ENCODE data around the gene RHOD.
A peak's percentile ranks its signal among the peaks of the same experiment; 100 is the strongest.

The RHOD gene, protein sequence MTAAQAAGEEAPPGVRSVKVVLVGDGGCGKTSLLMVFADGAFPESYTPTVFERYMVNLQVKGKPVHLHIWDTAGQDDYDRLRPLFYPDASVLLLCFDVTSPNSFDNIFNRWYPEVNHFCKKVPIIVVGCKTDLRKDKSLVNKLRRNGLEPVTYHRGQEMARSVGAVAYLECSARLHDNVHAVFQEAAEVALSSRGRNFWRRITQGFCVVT

DNA sequence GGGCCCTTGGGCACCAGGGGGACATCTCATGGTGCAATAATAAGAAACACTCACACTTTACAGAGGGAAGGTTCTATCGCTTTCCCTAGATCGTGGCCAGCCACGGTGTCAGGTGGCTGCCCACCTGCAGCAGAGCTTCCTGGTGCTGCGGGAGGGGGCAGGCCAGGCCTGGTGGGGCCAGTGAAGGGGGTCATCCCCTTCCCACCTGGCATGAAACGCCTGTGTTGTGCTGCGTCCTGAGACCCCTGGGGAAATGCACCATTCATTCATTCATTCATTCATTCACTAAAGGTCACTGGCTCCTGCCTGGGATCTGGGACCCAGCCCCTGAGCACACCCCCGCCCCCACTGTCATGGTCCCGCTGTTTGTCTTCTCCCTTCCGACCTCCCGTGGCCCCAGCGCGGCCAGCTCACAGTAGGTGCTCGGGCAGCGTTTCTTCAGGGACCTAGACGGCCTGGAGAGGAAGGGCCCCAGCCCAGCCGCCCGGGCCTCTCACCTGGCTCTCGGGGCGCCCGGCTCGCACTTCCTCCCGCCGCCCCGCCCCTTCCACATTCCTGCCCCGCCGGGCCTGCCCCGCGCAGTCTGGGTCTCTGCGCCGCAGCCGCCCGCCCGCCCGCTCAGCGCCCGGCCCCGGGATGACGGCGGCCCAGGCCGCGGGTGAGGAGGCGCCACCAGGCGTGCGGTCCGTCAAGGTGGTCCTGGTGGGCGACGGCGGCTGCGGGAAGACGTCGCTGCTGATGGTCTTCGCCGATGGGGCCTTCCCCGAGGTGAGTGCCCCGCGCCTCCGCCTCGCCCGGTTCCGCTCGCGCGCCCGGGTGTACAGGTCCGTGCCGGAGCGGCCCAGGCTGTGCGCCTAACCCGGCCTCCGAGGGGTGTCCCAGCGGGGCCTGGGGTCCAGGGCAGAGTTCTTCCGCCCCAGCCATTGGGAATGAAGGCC, at the start of gene RHOD:
Gene RHOD, plus strand, starts transcription at position 581 of the 938 bp plus-strand sequence. Its CDS starts 56 bp downstream, at position 637.
- peak; percentile 89 for DNase-seq

DNA sequence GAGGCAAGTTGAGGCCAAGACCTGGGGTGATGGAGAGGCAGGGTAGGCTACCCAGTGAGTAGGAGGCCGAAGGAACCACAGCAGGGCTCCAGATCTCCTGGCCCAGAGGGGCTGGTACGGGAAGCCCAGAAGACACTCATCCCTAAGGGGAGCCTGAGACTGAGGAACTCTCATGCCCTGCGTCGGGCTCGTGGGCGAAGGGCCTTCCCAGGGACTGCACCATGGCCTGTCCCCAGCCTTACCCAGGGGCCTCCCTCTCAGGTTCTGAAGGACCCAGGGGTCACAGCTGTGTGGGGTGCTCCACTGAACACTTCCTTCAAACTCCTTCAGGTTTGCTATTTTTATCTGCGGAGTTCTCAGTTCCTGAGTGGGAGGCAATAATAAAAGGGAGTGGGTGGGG, 49.5 kb upstream of the RHOD start:
- DNase-seq: no peak

DNA sequence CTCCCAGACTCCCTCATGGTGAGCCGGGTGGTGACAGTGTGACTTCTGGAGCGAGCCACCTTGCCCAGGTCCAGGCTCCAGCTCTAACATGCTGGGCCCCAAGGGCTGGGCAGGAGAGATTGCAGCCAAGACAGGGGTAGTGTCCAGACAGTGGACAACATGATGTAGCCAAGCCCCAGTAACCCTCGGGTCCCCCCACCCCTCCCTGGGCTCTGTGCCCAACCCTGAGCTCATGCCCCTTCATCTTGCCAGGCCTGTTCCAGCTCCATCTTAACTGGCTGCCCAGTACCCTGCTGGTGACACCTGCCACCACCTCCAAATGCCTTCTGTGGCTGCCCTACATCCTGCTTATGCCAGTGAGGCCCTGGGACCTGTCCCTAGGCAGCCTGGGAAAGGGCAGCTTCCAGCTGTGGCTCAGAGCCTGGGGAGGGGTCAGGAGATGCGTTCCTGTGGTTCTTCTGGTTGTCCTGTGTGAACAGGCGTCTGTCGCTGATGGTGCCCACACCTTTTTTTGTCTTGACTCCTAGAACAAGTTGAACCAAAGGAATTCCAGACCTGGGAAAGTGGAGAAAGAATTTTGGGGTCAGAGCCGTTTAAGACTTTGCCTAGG, 46.2 kb upstream of the RHOD start:
- no peak for DNase-seq

DNA sequence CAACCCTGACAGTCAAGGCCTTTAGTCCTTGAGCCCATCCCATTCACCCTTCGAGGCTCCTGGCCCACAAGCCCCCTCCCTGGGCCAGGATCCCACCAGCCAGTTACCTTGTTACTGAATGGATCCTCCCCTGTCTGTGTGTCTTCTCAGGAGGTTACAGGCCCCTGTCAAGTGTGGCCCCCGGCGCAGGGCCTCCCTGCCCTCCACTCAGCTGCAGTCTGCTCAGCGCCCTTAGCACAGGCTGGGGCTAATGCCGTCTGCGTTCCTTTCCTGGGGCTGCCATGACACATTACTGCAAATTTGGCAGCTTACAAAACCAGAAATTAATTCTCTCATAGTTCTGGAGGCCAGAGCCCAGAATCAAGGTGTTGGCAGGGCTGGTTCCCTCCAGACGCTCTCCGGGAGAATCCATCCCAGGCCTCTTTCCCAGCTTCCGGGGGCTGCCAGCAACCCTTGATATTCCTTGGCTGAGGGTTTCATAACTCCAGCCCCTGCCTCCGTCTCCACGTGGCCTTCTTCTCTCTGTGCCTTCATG, 43.1 kb upstream of the RHOD start:
- no peak for DNase-seq

DNA sequence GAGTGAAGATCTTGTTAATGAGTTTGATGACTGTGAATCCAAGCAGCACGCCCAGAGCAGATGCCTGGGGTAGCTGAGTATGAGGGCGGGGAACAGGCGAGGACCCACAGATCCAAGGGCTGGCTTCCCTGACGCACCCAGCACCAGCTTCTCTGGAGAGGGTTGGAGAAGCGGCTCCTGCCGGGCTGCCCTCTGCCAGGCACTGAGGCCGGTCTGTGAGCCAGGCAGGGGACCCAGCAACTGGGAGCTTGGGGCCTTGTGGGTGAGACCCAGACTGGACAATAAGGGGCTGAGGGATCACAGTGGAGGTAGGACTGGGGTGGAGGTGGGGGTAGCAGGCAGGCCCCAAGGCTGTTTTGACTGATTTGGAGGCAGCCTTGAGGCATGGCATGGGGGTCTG, 42.3 kb upstream of the RHOD start:
- DNase-seq: no peak

DNA sequence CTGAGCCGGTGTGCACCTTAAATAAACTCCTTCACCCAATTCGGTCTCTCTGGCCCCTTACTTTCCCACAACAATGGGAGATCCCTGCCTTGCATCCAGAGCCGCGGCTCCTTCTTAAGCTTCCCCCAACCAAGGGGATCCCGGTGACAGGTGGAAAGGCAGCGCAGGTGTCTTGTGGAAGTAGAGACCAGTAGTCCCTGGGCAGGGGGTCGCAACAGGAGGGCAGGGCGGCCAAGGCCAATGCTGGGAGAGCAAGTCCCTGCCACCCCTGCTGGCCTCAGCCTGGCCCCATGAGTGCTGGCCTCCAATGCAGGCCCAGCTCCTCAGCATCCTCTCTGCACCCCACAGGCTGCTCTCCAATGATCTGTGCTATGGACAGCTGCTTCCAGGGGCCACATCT, 41.6 kb upstream of the RHOD start:
- no peak for DNase-seq

DNA sequence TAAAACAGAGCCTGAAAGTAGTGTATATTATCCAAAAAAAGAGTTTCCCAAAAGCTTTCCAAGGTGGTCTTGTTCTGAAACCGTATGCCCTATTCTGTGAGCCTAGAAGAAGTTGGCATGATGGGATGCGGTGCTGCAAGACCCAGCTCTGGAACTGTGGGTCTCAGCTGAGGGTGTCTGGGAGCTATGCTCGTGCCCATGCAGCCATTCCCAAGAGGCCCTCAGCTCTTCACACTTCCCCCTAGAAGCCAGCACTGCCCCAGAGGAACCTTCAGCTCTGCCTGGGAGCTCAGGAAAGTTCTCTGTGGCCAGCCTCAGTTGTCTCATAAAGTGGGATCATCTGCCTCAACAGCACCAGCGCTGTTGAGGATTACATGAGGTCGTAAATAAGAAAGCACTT, 40.1 kb upstream of the RHOD start:
- DNase-seq: no peak

DNA sequence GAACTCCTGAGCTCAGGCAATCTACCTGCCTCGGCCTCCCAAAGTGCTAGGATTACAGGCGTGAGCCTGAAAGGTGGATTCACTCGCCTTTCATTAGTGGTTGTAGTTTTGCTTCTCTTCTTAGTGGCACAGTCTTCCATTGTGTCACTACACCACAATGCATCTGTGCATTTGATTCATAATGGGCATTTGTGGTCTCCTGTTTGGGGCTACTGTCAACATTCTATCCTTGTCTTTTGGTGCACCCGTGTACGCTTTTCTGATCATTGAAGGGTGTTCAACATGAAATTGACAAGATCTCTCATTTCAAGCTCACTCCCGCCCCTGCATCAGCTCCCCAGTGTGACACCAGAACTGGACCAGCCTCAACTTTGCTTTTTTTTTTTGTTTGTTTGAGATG, 35.7 kb upstream of the RHOD start:
- DNase-seq: no peak

DNA sequence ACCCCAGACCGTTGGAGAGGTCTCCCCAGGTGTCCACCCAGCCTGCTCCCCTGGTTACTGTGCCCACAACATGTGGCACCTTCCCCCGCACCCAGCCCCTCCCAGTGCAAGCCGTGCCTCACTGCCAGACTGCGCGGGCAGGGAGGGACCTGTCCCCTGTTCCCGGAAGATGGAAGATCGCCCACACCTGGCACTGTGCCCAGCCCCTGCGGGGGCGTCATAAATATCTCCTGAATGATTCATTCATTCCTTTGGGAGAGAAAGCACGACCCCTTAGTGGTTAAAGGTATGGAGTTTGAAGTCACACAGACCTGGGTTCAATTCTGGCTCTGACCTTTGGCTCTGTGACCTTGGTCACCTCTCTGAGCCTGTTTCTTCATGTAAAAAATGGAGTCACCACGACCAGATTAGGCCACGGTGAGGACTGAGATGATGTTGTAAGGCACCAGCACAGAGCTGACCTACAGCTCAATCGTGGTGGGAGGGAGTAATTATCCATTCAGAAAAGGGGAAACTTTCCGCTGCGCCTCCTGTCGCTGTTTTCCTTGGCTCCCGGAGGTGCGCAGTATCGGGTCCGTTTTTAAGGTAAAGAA, 34.2 kb upstream of the RHOD start:
- no peak for DNase-seq

DNA sequence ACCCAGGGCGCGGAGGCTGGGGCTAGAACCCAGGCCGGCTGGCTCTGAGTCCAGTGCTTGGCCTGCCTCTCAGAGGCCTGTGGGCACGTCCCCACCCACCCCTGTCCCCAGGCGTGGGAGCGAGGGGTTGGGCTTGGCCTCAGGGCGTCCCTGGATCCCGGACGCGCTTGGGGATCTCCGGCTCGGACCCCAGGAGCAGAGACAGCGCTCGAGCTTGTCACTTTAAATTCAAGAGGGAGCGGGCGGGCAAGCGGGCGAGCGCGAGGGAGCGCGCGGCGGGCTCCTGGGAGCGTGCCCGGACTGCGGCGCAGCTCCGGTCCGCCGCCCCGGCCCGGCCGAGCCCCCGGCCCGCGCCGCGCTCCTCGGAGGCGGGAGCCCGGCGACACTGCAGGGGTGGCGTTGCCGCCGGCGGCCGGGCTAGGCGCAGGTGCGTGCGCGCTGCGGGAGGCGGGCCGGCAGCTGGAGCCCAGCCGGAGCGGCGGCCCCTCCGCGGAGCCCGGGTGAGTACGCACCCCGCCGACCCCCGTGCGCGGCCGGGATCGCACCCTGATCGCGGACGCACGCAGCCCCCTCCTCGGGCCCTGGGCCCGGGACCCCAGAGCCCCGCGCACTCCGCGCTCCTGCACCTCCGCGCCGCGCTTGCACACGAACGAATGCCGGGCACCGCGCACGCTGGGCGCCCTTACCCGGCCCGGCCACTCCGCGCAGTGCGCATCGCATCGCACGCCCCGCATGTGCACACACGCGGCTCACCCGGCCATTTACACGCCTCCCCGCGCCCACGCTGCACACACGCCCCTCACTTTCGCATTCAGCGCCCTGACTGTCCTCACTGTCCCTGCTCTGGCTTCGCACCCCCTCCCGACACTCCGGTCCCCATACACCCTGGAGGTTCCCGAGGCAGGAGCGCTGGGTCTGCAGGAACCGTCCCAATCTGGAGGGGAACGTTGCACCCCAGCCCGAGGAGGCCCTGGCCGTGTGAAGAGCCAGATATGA, 33.4 kb upstream of the RHOD start, which contains the start of gene SYT12:
Gene SYT12, plus strand, starts transcription at position 174 of the 996 bp plus-strand sequence. CDS start 7,011 bp downstream, outside the sequence.
- DNase-seq: peak; percentile 60

DNA sequence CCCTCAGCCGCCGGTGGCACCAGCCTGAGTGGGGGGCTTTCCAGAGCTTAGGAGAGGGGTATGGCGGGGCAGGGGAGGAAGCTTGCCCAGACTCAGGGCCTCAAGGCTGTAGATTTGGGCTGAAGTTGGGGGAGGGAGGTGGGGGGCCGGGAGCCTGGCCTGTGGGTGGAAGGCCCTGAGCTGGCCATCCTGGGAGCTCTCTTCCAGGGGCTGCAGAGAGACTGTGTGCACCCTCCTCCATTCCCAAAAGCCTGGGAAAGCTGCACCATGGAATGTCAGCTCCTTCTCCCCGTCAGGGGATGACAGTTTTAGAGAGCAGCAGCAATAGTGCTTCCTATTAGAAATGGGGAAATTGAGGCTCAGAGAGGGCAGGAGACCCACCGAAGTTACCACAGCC, 32.7 kb upstream of the RHOD start:
- DNase-seq: no peak

DNA sequence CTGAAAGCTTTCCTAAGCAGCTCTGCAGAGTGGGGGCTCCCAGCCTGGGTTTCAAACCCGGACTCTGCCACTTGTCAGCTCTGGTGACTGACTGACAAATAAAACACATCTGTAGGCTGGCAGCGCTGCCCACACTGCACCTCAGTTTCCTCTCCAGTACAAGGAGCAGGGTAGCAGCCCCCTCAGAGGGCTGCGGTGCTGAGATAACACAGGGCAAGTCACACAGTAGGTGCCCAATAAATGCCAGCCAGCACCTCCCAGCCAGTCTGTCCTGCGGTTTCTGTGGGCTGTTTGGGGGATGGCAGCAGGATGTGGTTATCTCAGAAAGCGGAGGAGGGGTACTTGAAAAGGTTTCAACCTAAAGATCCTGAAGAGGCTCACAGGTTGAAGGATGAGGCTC, 32.2 kb upstream of the RHOD start:
- DNase-seq: no peak

DNA sequence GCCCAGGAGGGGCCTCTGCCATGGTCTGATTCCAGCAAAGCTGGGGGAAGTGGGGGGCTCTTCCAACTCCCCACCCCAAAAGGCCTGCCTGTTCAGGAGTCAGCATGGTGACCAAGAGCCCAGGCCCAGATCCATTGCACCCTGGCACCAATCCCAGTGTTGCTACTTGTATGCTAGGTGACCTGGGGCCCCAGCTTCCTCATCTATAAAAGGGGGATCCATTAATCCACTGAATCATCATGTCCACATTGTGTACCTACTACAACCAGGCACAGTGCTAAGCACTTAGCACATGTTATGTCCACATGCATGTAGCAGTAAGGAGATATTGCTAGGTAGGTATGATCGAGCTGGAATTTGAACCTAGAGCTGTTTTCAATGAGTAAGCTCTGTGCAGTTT, 31.7 kb upstream of the RHOD start:
- no peak for DNase-seq

DNA sequence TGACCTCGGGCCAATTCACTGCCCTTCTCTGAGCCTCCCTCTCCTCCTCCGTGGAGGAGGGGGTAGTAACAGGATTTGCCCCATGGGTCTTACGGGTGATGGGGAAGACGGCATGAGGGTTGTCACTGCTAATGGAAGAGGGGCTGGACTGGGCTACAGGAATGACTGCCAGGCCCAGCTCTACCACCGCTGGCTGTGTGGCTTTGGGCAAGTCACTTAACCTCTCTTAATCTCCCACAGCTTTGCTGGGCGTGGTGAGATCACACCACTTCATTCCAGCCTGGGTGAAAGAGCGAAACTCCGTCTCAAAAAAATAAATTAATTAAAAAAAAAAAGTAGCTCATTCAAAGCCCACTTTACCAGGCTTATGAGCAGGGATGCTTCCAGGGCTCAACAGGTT, 30.9 kb upstream of the RHOD start:
- no peak for DNase-seq

DNA sequence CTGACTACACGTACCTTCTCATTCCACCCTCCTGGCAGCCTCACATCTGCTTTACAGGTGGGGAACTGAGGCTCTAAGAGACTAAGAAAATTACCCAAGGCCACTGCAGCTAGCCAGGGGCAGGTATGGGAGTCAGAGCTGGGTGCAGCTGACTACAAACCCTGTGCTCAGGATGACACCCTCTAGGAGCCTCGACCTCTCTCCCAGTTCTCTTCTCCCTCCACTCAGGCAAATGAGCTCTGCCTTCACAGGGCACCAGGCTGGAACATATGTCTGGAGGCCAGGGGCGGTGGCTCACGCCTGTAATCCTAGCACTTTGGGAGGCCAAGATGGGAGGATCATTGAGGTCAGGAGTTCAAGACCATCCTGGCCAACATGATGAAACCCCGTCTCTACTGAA, 29.7 kb upstream of the RHOD start:
- no peak for DNase-seq

DNA sequence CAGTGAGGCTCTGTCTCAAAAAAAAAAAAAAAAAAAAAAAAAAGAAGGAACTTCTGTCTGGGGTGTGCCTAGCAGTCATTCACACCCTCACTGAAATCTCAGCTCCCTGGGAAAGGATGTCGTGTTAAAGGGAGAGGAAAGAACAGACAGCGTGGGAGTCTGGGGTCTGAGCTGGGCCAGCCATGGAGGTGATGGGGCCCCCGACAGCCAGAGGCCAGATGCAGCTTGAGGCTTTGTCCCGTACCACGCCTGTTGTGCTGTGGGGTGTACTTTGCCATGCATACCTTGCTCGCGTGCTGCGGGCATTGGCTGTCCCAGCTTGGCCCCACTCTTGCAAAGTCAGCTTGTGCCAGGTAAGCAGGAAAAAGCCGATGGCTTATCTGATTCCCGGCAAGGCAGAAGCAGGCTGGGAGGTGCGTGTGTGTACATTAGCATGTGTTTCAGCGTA, 29.1 kb upstream of the RHOD start:
- DNase-seq: no peak

DNA sequence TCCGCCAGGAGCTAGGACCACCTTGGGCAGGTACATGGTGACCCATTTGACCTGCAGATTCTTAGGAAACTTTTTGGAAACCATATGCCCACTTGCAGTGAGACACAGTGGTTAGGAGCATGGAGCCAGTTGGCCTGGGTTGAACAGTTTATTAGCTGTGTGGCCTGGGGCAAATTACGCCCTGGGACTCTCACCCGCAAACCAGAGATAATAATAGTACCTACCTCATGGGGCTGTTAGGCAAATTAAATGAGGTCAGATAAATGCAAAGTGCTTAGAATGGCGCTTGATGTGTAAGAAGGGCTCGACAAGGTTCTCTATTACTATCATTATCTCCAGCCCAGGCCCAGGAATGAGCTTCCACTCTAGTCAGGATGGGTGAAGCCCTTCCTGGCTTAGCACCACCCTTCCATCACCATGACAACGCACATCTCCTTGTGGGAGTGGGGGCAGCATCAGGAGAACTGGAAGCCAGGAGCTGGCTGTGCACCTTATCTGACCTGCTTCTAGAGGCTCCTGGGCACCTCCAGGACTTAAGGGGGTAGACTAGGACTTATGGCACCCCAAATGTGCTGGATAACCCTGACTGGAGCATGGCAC, 28.6 kb upstream of the RHOD start:
- no peak for DNase-seq

DNA sequence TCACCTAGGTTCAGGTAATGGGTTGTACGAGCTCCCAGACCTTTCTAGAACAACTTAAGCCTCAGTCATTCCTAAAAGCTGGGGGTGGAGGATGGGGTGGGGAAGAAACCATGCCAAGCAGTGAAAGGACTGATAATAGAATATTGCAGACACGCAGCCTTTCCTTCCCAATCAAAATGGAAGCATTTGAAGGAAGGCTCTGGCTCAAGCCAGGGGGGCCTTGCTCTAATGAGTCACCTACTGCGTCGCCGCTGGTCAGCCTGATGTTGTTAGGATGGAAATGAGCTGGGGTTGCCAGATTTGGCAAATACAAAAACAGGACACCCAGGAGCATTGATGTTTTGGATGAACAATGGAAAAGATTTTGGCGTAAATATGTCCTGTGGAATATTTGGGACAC, 27.5 kb upstream of the RHOD start:
- no peak for DNase-seq

DNA sequence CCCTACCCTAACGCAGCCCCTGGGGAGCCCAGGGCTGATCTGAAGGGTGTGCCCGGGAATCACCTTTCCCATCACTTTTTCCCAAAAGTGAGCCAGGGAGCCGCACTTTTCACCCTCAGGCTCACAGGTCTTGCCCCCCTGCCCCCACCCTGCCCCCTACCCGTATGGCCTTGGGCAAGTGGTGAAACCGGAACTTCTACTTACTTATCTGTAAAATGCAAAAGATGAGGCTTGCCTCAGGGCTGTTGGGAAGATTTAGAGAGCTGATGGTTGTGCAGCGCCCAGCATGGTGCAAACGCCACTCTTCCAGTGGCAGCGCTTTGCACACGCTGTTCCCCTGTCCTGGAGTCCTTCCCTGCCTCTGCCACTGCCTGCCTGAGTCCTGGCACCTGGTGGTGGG, 25.7 kb upstream of the RHOD start:
- no peak for DNase-seq

DNA sequence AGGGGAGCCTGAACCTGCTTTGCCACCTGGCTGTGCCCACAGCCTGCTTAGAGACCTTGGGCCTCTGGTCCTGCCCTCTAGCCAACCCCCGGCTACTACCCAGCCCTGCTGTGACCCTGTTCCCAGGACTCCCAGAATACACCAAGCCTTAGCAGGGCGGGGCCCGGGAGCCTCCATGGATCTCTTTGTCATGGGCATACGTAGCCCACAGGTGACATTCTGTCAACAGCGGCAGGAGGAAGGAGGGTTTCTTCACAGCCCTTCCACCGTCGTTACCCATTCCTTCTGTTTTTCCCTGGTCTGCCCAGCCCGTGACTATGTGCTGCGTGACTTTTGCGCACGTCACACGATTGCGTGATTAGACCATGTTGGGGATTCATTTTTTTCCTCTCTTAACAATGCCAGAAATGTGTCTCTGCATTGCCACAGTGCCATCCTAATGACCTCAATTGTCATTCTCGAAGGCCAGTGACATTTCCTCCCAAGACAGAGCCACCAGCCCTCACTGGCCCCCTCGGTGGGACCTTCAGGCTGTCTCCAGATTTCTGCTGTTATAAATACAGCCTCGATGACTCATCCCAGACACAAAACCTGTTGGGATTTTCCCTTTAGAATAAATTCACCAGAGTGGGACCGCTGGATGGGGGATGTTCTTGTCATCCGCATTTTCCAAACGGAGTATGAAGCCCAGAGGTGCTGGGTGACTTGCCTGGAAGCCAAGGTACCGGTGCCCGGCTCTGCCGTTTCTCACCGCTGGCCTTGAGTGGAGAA, 24.7 kb upstream of the RHOD start:
- DNase-seq: peak; percentile 30
